Measurements from ENCODE around the gene FAM170B.

Gene FAM170B

DNA sequence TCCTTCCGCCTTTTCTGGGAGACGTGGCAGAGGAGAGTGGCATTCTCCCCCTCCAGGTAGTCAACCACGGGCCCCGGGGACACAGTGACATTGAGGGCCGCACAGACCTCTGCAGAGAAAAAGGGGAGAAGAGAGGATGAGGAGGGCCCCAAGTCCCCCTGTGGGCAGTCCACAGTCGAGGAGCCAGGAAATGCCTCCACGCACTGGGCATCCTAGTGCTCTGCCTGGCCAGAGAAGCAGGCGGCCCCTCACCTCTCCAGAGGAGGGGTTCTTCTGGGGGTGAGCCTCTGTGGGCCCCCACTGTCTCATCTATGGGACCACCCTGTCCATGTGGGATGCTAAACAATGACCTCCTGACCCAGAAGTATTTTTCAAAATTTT is 25.9 kb downstream of the FAM170B start:
- Histone ChIP-seq H3F3A (ENCODE audit: control insufficient read depth, insufficient read depth) (no peaks in the 10 kb centered on the region), H3K27me3 (ENCODE audit: control insufficient read depth, low read length) (no peaks in the 10 kb centered on the region; the same call in 1 of the 2 replicates), H4K20me1 (ENCODE audit: control insufficient read depth, insufficient read depth, low read depth, low read length) (no peaks in the 10 kb centered on the region), H3K9me3 (ENCODE audit: control insufficient read depth, insufficient read depth, low read length) (no peaks in the 10 kb centered on the region), H3K4me2 (ENCODE audit: low read length) (no peak overlapping the region), H3K36me3 (ENCODE audit: control insufficient read depth, low read length) (no peaks in the 10 kb centered on the region), H3K27ac (ENCODE audit: low read depth, low read length) (no peak overlapping the region), H3K9me2 (replicated peaks; ENCODE audit: control insufficient read depth, low read length) (no peaks in the 10 kb centered on the region), H3K79me2 (ENCODE audit: control insufficient read depth, low read length) (no peaks in the 10 kb centered on the region), H3K4me1 (ENCODE audit: control insufficient read depth, low read length) (no peaks in the 10 kb centered on the region), H3K4me3 (ENCODE audit: low read length) (no peak overlapping the region)
- TF ChIP-seq CTCF (IDR thresholded peaks at IDR 0.05; ENCODE audit: low read depth, low read length, poor library complexity, severe bottlenecking) = no peak

DNA sequence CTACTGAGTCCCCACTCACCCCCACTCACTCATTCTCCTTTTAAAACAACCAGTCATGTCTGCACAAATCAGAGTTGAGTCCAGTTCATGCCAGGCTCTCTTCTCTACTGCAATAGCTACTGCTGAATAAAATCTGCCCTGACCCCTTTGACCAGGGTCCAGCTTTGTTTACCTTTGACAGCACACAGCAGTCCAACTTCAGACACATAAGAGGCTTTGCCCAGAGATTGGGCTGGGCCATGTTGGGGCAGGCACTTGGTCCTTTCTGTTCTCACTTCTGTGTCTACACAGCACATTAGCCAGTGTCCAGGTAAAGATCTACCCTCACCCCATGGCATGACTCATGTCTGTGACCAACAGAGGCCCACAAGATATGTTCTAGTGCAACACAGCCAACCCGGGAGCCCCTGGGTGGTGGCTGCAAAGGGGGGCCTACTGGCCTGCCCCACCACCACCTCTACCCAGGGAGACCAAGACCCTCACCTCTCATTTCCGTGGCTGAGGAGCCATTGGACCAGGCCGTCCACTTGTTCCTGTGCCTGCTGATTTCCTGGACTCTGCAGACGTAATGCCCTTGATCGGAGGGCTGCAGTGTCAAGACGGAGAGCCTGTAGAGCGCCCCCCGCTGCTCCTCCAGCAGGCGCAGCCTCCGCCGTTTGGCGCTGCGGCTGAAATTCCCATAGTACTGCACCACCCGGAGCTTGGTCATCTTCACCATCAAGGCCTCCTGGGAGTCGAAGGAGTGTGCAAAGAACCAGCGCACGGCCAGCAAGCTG is 26.5 kb downstream of the FAM170B start:
- TF ChIP-seq EZH2phosphoT487 (IDR thresholded peaks at IDR 0.05; ENCODE audit: borderline replicate concordance, low read length) (no peak), CTCF (IDR thresholded peaks at IDR 0.05; ENCODE audit: low read depth, low read length, poor library complexity, severe bottlenecking) (no peak)
- Histone ChIP-seq H3K9me3 (ENCODE audit: control insufficient read depth, insufficient read depth, low read length) (no peaks in the 10 kb centered on the region), H3K79me2 (ENCODE audit: control insufficient read depth, low read length) (no peaks in the 10 kb centered on the region), H4K20me1 (ENCODE audit: control insufficient read depth, insufficient read depth, low read depth, low read length) (no peaks in the 10 kb centered on the region), H3K36me3 (ENCODE audit: control insufficient read depth, low read length) (no peaks in the 10 kb centered on the region), H3K27ac (ENCODE audit: low read depth, low read length) (no peak overlapping the region), H3K9me2 (replicated peaks; ENCODE audit: control insufficient read depth, low read length) (no peaks in the 10 kb centered on the region), H3K4me3 (ENCODE audit: low read length) (no peak overlapping the region), H3K4me2 (ENCODE audit: low read length) (no peak overlapping the region), H3K4me1 (ENCODE audit: control insufficient read depth, low read length) (no peaks in the 10 kb centered on the region), H3F3A (ENCODE audit: control insufficient read depth, insufficient read depth) (no peaks in the 10 kb centered on the region), H3K27me3 (ENCODE audit: control insufficient read depth, low read length) (no peaks in the 10 kb centered on the region; the same call in 1 of the 2 replicates)

DNA sequence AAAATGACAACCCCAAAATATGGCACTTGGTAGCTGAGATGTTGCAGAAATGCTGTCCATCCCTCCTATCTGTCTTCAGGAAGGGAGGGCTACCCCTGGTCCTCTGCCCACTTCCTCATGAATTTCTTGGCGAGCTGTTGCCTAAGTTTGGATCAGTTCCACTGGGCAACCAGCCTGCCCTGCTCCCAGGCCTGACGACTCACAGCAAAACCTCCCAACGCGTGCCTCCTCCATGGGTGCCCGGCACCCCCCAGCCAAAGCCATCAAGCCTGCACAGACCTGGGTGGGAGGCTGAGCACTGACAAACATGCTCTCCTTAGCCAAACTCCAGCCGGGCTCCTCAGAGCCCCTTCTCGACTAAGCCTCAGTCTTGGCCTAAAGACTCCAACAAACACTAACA is 27.4 kb downstream of the FAM170B start:
- H3K9me3 ChIP-seq (ENCODE audit: control insufficient read depth, insufficient read depth, low read length) = no peaks in the 10 kb centered on the region
- no peaks in the 10 kb centered on the region; the same call in 1 of the 2 replicates for H3K27me3 ChIP-seq (ENCODE audit: control insufficient read depth, low read length)
- TF ChIP-seq EZH2phosphoT487 (IDR thresholded peaks at IDR 0.05; ENCODE audit: borderline replicate concordance, low read length) = no peak
- TF ChIP-seq CTCF (IDR thresholded peaks at IDR 0.05; ENCODE audit: low read depth, low read length, poor library complexity, severe bottlenecking) = no peak
- no peak overlapping the region for H3K27ac ChIP-seq (ENCODE audit: low read depth, low read length)
- no peaks in the 10 kb centered on the region for H4K20me1 ChIP-seq (ENCODE audit: control insufficient read depth, insufficient read depth, low read depth, low read length)
- H3K9me2 ChIP-seq (replicated peaks; ENCODE audit: control insufficient read depth, low read length) = no peaks in the 10 kb centered on the region
- H3K79me2 ChIP-seq (ENCODE audit: control insufficient read depth, low read length) = no peaks in the 10 kb centered on the region
- no peaks in the 10 kb centered on the region for H3F3A ChIP-seq (ENCODE audit: control insufficient read depth, insufficient read depth)
- H3K4me2 ChIP-seq (ENCODE audit: low read length) = no peak overlapping the region
- no peaks in the 10 kb centered on the region for H3K4me1 ChIP-seq (ENCODE audit: control insufficient read depth, low read length)
- no peak overlapping the region for H3K4me3 ChIP-seq (ENCODE audit: low read length)
- H3K36me3 ChIP-seq (ENCODE audit: control insufficient read depth, low read length) = no peaks in the 10 kb centered on the region
